ENCODE results near the gene TEDC2. TPM values are rescaled to one million over a fixed set of nuclear protein-coding genes. Genes with fewer than 3 reads are reported as not detected.

TEDC2 gene
- total RNA-seq, 1 experiment from 2014 or later = 6.4 TPM

DNA sequence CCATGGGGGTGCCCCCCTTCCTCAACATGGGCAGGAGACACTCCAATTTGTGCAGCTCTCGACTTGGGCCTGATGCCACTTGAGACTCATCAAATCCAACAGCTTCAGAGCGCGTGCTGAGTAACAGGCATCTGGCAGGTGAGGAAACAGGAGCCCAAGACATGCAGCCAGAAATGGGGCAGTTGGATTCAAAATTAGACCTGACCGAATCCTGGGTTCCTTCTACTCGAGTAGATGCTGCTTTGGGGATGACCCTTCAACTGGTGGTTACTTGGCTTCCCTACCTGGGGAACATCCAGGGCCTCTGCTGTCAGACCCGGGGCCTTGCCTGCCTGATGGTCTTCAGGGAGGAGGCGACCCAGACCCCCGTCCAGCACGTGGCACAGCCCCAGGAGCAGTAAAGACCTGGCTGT, 10.7 kb downstream of the TEDC2 start:
- H2AFZ ChIP-seq (ENCODE audit: low read length) = no peak overlapping the region
- H3K27ac ChIP-seq (ENCODE audit: low read length) = peak overlapping the region; percentile 94
- no peaks in the 10 kb centered on the region for H3K36me3 ChIP-seq (ENCODE audit: insufficient read depth, low read length)
- peak overlapping the region; percentile 100; the same call in 1 of the 2 replicates for H3K4me3 ChIP-seq (ENCODE audit: low read length)
- peaks cover 81% of the 10 kb centered on the region for H3K4me1 ChIP-seq (ENCODE audit: low read length)
- H3K27me3 ChIP-seq (ENCODE audit: low read length) = no peaks in the 10 kb centered on the region
- peaks cover 8% of the 10 kb centered on the region; the same call in 1 of the 2 replicates for H4K20me1 ChIP-seq (ENCODE audit: insufficient read depth, low read depth, low read length)
- H3K9me2 ChIP-seq (replicated peaks; ENCODE audit: insufficient read depth, low read length) = no peaks in the 10 kb centered on the region
- peaks cover 11% of the 10 kb centered on the region for H3K79me2 ChIP-seq (ENCODE audit: low read length)
- no peaks in the 10 kb centered on the region for H3K9me3 ChIP-seq (ENCODE audit: low read length)
- peak overlapping the region; percentile 83 for H3K9ac ChIP-seq (ENCODE audit: low read length)
- H3K4me2 ChIP-seq (ENCODE audit: low read depth, low read length, poor library complexity, severe bottlenecking) = peak overlapping the region; percentile 96
- peak; percentile 81 for DNase-seq

DNA sequence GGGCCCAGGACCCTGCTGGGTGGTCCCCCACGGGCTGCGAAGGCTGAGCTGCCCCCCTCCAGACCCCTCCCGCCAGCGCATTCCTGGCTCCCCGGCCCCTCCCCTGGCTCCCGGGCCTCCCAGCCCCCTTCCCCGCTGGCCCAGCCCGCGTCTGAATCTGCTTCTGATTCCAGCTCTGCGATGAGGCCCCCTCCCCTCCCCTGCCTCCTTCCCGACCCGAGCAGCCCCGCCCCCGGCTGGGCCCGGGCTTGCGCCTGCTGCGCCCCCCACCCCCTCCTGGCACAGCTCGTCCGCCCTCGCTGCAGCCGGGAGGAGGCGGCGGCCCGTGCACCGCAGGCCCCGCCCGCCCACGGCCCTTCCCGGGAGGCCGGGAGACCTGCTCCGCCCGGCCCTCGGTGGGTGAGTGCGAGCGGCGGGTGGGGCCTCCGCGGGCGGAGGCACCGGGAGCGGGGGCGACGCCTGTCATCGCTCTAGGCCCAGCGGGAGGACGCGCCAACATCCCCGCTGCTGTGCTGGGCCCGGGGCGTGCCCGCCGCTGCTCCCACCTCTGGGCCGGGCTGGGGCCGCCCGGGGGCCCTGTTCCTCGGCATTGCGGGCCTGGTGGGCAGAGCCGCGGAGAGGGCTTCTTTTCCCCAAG, 11.2 kb downstream of the TEDC2 start, which contains the start of gene NTN3:
Gene NTN3, plus strand, starts transcription at position 282 of the 637 bp plus-strand sequence. CDS start 405 bp downstream, outside the sequence.
- H3K4me3 ChIP-seq (ENCODE audit: low read length) = peak within 1 kb of the TSS; percentile 100; the same call in 1 of the 2 replicates
- peaks cover 87% of the 10 kb centered on the region for H3K4me1 ChIP-seq (ENCODE audit: low read length)
- DNase-seq = peak; percentile 73
- no peaks in the 10 kb centered on the region for H3K36me3 ChIP-seq (ENCODE audit: insufficient read depth, low read length)
- H3K9me2 ChIP-seq (replicated peaks; ENCODE audit: insufficient read depth, low read length) = no peaks in the 10 kb centered on the region
- no peak within 1 kb of the TSS for H2AFZ ChIP-seq (ENCODE audit: low read length)
- no peaks in the 10 kb centered on the region for H3K9me3 ChIP-seq (ENCODE audit: low read length)
- peak within 1 kb of the TSS; percentile 94 for H3K27ac ChIP-seq (ENCODE audit: low read length)
- H3K27me3 ChIP-seq (ENCODE audit: low read length) = no peaks in the 10 kb centered on the region
- peak within 1 kb of the TSS; percentile 96 for H3K4me2 ChIP-seq (ENCODE audit: low read depth, low read length, poor library complexity, severe bottlenecking)
- peaks cover 16% of the 10 kb centered on the region for H3K79me2 ChIP-seq (ENCODE audit: low read length)
- H3K9ac ChIP-seq (ENCODE audit: low read length) = peak within 1 kb of the TSS; percentile 83
- peaks cover 14% of the 10 kb centered on the region; the same call in 1 of the 2 replicates for H4K20me1 ChIP-seq (ENCODE audit: insufficient read depth, low read depth, low read length)

DNA sequence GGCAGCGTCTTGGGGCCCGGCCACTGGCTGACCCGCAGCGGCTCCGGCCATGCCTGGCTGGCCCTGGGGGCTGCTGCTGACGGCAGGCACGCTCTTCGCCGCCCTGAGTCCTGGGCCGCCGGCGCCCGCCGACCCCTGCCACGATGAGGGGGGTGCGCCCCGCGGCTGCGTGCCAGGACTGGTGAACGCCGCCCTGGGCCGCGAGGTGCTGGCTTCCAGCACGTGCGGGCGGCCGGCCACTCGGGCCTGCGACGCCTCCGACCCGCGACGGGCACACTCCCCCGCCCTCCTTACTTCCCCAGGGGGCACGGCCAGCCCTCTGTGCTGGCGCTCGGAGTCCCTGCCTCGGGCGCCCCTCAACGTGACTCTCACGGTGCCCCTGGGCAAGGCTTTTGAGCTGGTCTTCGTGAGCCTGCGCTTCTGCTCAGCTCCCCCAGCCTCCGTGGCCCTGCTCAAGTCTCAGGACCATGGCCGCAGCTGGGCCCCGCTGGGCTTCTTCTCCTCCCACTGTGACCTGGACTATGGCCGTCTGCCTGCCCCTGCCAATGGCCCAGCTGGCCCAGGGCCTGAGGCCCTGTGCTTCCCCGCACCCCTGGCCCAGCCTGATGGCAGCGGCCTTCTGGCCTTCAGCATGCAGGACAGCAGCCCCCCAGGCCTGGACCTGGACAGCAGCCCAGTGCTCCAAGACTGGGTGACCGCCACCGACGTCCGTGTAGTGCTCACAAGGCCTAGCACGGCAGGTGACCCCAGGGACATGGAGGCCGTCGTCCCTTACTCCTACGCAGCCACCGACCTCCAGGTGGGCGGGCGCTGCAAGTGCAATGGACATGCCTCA, 12.0 kb downstream of the TEDC2 start:
- Histone ChIP-seq H4K20me1 (ENCODE audit: insufficient read depth, low read depth, low read length) (peaks cover 21% of the 10 kb centered on the region), H3K4me1 (ENCODE audit: low read length) (peaks cover 88% of the 10 kb centered on the region), H3K27ac (ENCODE audit: low read length) (peak overlapping the region; percentile 94), H3K9ac (ENCODE audit: low read length) (peak overlapping the region; percentile 83), H2AFZ (ENCODE audit: low read length) (no peak overlapping the region), H3K4me3 (ENCODE audit: low read length) (peak overlapping the region; percentile 100; the same call in 1 of the 2 replicates), H3K79me2 (ENCODE audit: low read length) (peaks cover 24% of the 10 kb centered on the region), H3K4me2 (ENCODE audit: low read depth, low read length, poor library complexity, severe bottlenecking) (peak overlapping the region; percentile 96), H3K36me3 (ENCODE audit: insufficient read depth, low read length) (no peaks in the 10 kb centered on the region), H3K9me2 (replicated peaks; ENCODE audit: insufficient read depth, low read length) (no peaks in the 10 kb centered on the region), H3K9me3 (ENCODE audit: low read length) (no peaks in the 10 kb centered on the region), H3K27me3 (ENCODE audit: low read length) (no peaks in the 10 kb centered on the region)
- peak; percentile 67 for DNase-seq

DNA sequence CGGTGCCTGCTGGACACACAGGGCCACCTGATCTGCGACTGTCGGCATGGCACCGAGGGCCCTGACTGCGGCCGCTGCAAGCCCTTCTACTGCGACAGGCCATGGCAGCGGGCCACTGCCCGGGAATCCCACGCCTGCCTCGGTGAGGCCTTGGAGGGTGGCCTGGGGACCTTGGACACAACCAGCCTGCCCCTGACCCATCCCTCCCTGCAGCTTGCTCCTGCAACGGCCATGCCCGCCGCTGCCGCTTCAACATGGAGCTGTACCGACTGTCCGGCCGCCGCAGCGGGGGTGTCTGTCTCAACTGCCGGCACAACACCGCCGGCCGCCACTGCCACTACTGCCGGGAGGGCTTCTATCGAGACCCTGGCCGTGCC, 12.6 kb downstream of the TEDC2 start:
- Histone ChIP-seq H3K79me2 (ENCODE audit: low read length) (peaks cover 30% of the 10 kb centered on the region), H4K20me1 (ENCODE audit: insufficient read depth, low read depth, low read length) (peaks cover 27% of the 10 kb centered on the region), H3K9me2 (replicated peaks; ENCODE audit: insufficient read depth, low read length) (no peaks in the 10 kb centered on the region), H3K36me3 (ENCODE audit: insufficient read depth, low read length) (no peaks in the 10 kb centered on the region), H3K4me1 (ENCODE audit: low read length) (peaks cover 82% of the 10 kb centered on the region), H3K27me3 (ENCODE audit: low read length) (no peaks in the 10 kb centered on the region), H3K9me3 (ENCODE audit: low read length) (no peaks in the 10 kb centered on the region), H3K4me2 (ENCODE audit: low read depth, low read length, poor library complexity, severe bottlenecking) (peak overlapping the region; percentile 96), H3K9ac (ENCODE audit: low read length) (peak overlapping the region; percentile 100; the same call in 1 of the 2 replicates), H3K4me3 (ENCODE audit: low read length) (peak overlapping the region; percentile 100; the same call in 1 of the 2 replicates), H2AFZ (ENCODE audit: low read length) (no peak overlapping the region), H3K27ac (ENCODE audit: low read length) (no peak overlapping the region)
- no peak for DNase-seq

DNA sequence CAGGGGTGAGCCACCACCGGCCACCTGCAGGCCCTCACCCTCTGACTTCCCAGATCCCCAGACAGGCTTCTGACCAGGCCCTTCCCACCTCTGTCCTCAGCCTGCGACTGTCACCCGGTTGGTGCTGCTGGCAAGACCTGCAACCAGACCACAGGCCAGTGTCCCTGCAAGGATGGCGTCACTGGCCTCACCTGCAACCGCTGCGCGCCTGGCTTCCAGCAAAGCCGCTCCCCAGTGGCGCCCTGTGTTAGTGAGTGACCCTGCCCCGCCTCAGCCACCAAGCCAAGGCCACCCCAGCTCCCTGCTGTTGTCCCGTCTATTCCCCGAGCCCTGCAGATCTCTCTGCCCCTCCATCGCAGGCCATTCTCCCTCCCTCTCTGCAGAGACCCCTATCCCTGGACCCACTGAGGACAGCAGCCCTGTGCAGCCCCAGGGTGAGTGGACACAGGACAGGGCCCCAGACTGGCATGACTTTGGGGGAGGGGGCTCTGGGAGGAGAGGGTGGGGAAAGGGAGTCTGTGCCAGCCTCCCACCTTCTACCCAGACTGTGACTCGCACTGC, 13.1 kb downstream of the TEDC2 start:
- no peak overlapping the region for H2AFZ ChIP-seq (ENCODE audit: low read length)
- peaks cover 77% of the 10 kb centered on the region for H3K4me1 ChIP-seq (ENCODE audit: low read length)
- H4K20me1 ChIP-seq (ENCODE audit: insufficient read depth, low read depth, low read length) = peaks cover 31% of the 10 kb centered on the region
- H3K27ac ChIP-seq (ENCODE audit: low read length) = peak overlapping the region; percentile 91
- H3K9ac ChIP-seq (ENCODE audit: low read length) = peak overlapping the region; percentile 100
- peak overlapping the region; percentile 100; the same call in 1 of the 2 replicates for H3K4me3 ChIP-seq (ENCODE audit: low read length)
- H3K9me3 ChIP-seq (ENCODE audit: low read length) = no peaks in the 10 kb centered on the region
- no peaks in the 10 kb centered on the region for H3K36me3 ChIP-seq (ENCODE audit: insufficient read depth, low read length)
- H3K27me3 ChIP-seq (ENCODE audit: low read length) = no peaks in the 10 kb centered on the region
- no peaks in the 10 kb centered on the region for H3K9me2 ChIP-seq (replicated peaks; ENCODE audit: insufficient read depth, low read length)
- peak overlapping the region; percentile 96 for H3K4me2 ChIP-seq (ENCODE audit: low read depth, low read length, poor library complexity, severe bottlenecking)
- H3K79me2 ChIP-seq (ENCODE audit: low read length) = peaks cover 35% of the 10 kb centered on the region
- no peak for DNase-seq

DNA sequence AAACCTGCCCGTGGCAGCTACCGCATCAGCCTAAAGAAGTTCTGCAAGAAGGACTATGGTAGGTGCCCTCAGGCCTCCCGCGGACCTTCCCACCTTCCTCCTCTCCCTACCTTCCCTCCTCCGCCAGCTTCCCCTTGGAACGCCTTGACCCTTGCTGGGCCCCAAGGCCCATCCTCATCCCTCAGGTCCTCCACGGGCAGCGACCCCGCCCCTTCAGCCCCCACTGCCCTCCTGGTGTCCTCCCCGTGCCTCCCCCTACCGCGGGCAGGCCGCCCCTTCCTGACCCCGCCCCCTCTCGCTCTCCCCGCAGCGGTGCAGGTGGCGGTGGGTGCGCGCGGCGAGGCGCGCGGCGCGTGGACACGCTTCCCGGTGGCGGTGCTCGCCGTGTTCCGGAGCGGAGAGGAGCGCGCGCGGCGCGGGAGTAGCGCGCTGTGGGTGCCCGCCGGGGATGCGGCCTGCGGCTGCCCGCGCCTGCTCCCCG, 13.6 kb downstream of the TEDC2 start:
- no peaks in the 10 kb centered on the region for H3K9me2 ChIP-seq (replicated peaks; ENCODE audit: insufficient read depth, low read length)
- no peak overlapping the region for H2AFZ ChIP-seq (ENCODE audit: low read length)
- peak overlapping the region; percentile 91 for H3K27ac ChIP-seq (ENCODE audit: low read length)
- H3K4me3 ChIP-seq (ENCODE audit: low read length) = peak overlapping the region; percentile 100; the same call in 1 of the 2 replicates
- peak overlapping the region; percentile 96 for H3K4me2 ChIP-seq (ENCODE audit: low read depth, low read length, poor library complexity, severe bottlenecking)
- peaks cover 40% of the 10 kb centered on the region for H3K79me2 ChIP-seq (ENCODE audit: low read length)
- H3K4me1 ChIP-seq (ENCODE audit: low read length) = peaks cover 72% of the 10 kb centered on the region
- H3K36me3 ChIP-seq (ENCODE audit: insufficient read depth, low read length) = no peaks in the 10 kb centered on the region
- peaks cover 36% of the 10 kb centered on the region for H4K20me1 ChIP-seq (ENCODE audit: insufficient read depth, low read depth, low read length)
- H3K9me3 ChIP-seq (ENCODE audit: low read length) = no peaks in the 10 kb centered on the region
- no peaks in the 10 kb centered on the region for H3K27me3 ChIP-seq (ENCODE audit: low read length)
- H3K9ac ChIP-seq (ENCODE audit: low read length) = peak overlapping the region; percentile 100
- DNase-seq = peak; percentile 78

DNA sequence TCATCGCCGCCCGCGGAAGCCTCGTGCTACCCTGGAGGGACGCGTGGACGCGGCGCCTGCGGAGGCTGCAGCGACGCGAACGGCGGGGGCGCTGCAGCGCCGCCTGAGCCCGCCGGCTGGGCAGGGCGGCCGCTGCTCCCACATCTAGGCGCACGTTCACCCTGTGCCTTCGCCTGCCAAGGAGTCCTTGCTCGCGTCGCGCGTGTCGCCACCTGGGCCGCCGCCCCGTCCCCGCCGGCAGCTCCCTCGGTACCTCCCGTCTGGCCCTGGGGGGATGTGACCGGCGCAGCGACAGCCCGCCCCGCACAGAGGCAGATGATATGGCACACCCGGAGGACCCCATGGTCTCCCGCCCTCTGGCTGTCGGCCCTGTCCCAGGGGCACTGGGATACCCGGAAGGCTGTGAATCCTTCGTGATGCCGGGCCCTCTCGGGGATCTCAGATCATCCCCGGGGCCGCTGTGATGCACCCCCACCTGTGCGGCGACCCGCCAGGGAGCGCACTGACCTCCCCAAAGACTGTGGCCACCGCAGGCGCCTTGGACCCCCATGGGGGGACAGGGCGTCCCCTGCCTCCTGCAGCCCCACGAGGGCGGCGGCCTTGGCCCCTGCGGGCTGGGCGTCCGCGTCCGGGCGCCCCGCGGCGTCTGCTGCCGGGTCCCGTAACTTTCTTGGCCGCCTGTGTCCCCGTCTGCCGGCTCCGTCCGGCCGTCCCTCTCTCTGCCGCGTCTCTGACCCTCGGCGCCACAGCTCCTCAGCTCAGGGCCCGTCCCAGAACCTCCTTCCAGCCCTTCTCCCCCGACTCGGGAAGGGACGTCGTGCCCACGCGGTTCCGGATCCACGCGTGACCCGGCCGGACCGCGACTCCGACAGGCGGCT, 14.3 kb downstream of the TEDC2 start:
- Histone ChIP-seq H3K36me3 (ENCODE audit: insufficient read depth, low read length) (no peaks in the 10 kb centered on the region), H3K4me1 (ENCODE audit: low read length) (peaks cover 65% of the 10 kb centered on the region), H3K9ac (ENCODE audit: low read length) (peak overlapping the region; percentile 100), H3K9me2 (replicated peaks; ENCODE audit: insufficient read depth, low read length) (no peaks in the 10 kb centered on the region), H3K79me2 (ENCODE audit: low read length) (peaks cover 46% of the 10 kb centered on the region), H3K27me3 (ENCODE audit: low read length) (no peaks in the 10 kb centered on the region), H2AFZ (ENCODE audit: low read length) (peak overlapping the region; percentile 50; the same call in 1 of the 2 replicates), H3K27ac (ENCODE audit: low read length) (peak overlapping the region; percentile 91), H3K4me2 (ENCODE audit: low read depth, low read length, poor library complexity, severe bottlenecking) (peak overlapping the region; percentile 99), H3K4me3 (ENCODE audit: low read length) (peak overlapping the region; percentile 100), H3K9me3 (ENCODE audit: low read length) (no peaks in the 10 kb centered on the region), H4K20me1 (ENCODE audit: insufficient read depth, low read depth, low read length) (peaks cover 38% of the 10 kb centered on the region)
- DNase-seq = peak; percentile 83

Measured in Karpas-422 (cell line).